Measurements from ENCODE around the gene LNP1. TPM values are rescaled to one million over a fixed set of nuclear protein-coding genes. Genes with fewer than 3 reads are reported as not detected.

Gene LNP1
- total RNA-seq, 1 experiment from 2014 or later: 1.2 TPM

GRCh38 chr3:100364421-100364820 lies 36.9 kb upstream of the LNP1 start:
- Mint-ChIP-seq H3K27me3 (ENCODE audit: insufficient read depth, unreplicated experiment) (no peaks in the 10 kb centered on the region), H3K27ac (ENCODE audit: low read depth, unreplicated experiment) (no peak overlapping the region), H3K4me3 (ENCODE audit: unreplicated experiment) (no peak overlapping the region), H3K4me1 (ENCODE audit: insufficient read depth, unreplicated experiment) (peaks cover 5% of the 10 kb centered on the region), H3K9me3 (ENCODE audit: unreplicated experiment) (no peaks in the 10 kb centered on the region), H3K36me3 (ENCODE audit: insufficient read depth, unreplicated experiment) (peaks cover 80% of the 10 kb centered on the region)
- BruUV-seq (replicated peaks): no TSS peak
- intact Hi-C loops (cut with micrococcal nuclease): no loop called here
- no peak for TF ChIP-seq CTCF (IDR thresholded peaks at IDR 0.05; ENCODE audit: unreplicated experiment)
- POLR2A ChIA-PET: interaction anchor here (0.9 to 1.2 kb wide), 3 partner anchors 9 to 37 kb away, joined by 3 to 4 read pairs (median 4); partner anchors contain the start of genes LNP1 and TOMM70
- CTCF ChIA-PET: interaction anchor here (0.8 kb wide), 1 partner anchor 532 kb away, joined by 3 read pairs; no protein-coding TSS in a partner anchor
- no peak for DNase-seq (ENCODE audit: unreplicated experiment)

GRCh38 chr3:100366424-100366823 lies 34.9 kb upstream of the LNP1 start:
- Mint-ChIP-seq H3K4me1 (ENCODE audit: insufficient read depth, unreplicated experiment) (peaks cover 5% of the 10 kb centered on the region), H3K27me3 (ENCODE audit: insufficient read depth, unreplicated experiment) (no peaks in the 10 kb centered on the region), H3K36me3 (ENCODE audit: insufficient read depth, unreplicated experiment) (peaks cover 76% of the 10 kb centered on the region), H3K27ac (ENCODE audit: low read depth, unreplicated experiment) (no peak overlapping the region), H3K4me3 (ENCODE audit: unreplicated experiment) (no peak overlapping the region), H3K9me3 (ENCODE audit: unreplicated experiment) (no peaks in the 10 kb centered on the region)
- no peak for DNase-seq (ENCODE audit: unreplicated experiment)
- BruUV-seq (replicated peaks): no TSS peak
- intact Hi-C loops (cut with micrococcal nuclease): no loop called here
- TF ChIP-seq CTCF (IDR thresholded peaks at IDR 0.05; ENCODE audit: unreplicated experiment): no peak
- ChIA-PET POLR2A (interaction anchor here (0.6 to 1.6 kb wide), 3 partner anchors 21 to 35 kb away, joined by 3 read pairs; no protein-coding TSS in a partner anchor), CTCF (interaction anchor here (1.2 kb wide), 1 partner anchor 89 kb away, joined by 4 read pairs; no protein-coding TSS in a partner anchor)

GRCh38 chr3:100368441-100368840 lies 32.9 kb upstream of the LNP1 start:
- intact Hi-C loops (cut with micrococcal nuclease): no loop called here
- ChIA-PET CTCF (no interaction called here), POLR2A (interaction anchor here (0.7 kb wide), 1 partner anchor 14 kb away, joined by 3 read pairs; no protein-coding TSS in a partner anchor)
- peaks cover 72% of the 10 kb centered on the region for H3K36me3 Mint-ChIP-seq (ENCODE audit: insufficient read depth, unreplicated experiment)
- no TSS peak for BruUV-seq (replicated peaks)
- no peak overlapping the region for H3K27ac Mint-ChIP-seq (ENCODE audit: low read depth, unreplicated experiment)
- H3K4me1 Mint-ChIP-seq (ENCODE audit: insufficient read depth, unreplicated experiment): no peaks in the 10 kb centered on the region
- no peaks in the 10 kb centered on the region for H3K27me3 Mint-ChIP-seq (ENCODE audit: insufficient read depth, unreplicated experiment)
- no peak for TF ChIP-seq CTCF (IDR thresholded peaks at IDR 0.05; ENCODE audit: unreplicated experiment)
- DNase-seq (ENCODE audit: unreplicated experiment): peak; percentile 6
- no peak overlapping the region for H3K4me3 Mint-ChIP-seq (ENCODE audit: unreplicated experiment)
- H3K9me3 Mint-ChIP-seq (ENCODE audit: unreplicated experiment): no peaks in the 10 kb centered on the region

- BruUV-seq (replicated peaks): no TSS peak
- H3K4me1 Mint-ChIP-seq (ENCODE audit: insufficient read depth, unreplicated experiment): no peaks in the 10 kb centered on the region
Measured at GRCh38 chr3:100370756-100371155, 30.6 kb upstream of the LNP1 start.

More at GRCh38 chr3:100370756-100371155, 30.6 kb upstream of the LNP1 start:
- Mint-ChIP-seq H3K27me3 (ENCODE audit: insufficient read depth, unreplicated experiment) (no peaks in the 10 kb centered on the region), H3K36me3 (ENCODE audit: insufficient read depth, unreplicated experiment) (peaks cover 59% of the 10 kb centered on the region), H3K4me3 (ENCODE audit: unreplicated experiment) (no peak overlapping the region), H3K9me3 (ENCODE audit: unreplicated experiment) (no peaks in the 10 kb centered on the region), H3K27ac (ENCODE audit: low read depth, unreplicated experiment) (no peak overlapping the region)
- ChIA-PET CTCF (no interaction called here), POLR2A (interaction anchor here (0.6 to 1.2 kb wide), 3 partner anchors 9 to 35 kb away, joined by 3 to 5 read pairs (median 3); partner anchors contain the start of genes LNP1 and TOMM70)
- no peak for TF ChIP-seq CTCF (IDR thresholded peaks at IDR 0.05; ENCODE audit: unreplicated experiment)
- no peak for DNase-seq (ENCODE audit: unreplicated experiment)
- intact Hi-C loops (cut with micrococcal nuclease): no loop called here
